HS-27A (cell line): ENCODE results near the gene SFMBT2.

Experiments used
- DNase-seq: peaks from one replicate; pipeline ENCODE4 v3.0.0-alpha.2; 2012; ENCODE audit warnings: low read depth, missing footprints

SFMBT2 gene

GRCh38 chr10:7364474-7364873 is 46.4 kb downstream of the SFMBT2 start:
- no peak for DNase-seq

GRCh38 chr10:7363700-7364099 is 47.1 kb downstream of the SFMBT2 start:
- DNase-seq = no peak

- DNase-seq = no peak
Measured at GRCh38 chr10:7362471-7362870, 48.4 kb downstream of the SFMBT2 start.

- DNase-seq = no peak
Measured at GRCh38 chr10:7361316-7361715, 49.5 kb downstream of the SFMBT2 start.

GRCh38 chr10:7359954-7360353 is 50.9 kb downstream of the SFMBT2 start:
- no peak for DNase-seq

GRCh38 chr10:7359356-7359755 is 51.5 kb downstream of the SFMBT2 start:
- DNase-seq = no peak

GRCh38 chr10:7357193-7357592 is 53.6 kb downstream of the SFMBT2 start:
- DNase-seq = no peak

GRCh38 chr10:7354330-7355047 is 56.3 kb downstream of the SFMBT2 start:
- no peak for DNase-seq

GRCh38 chr10:7351894-7352293 is 58.9 kb downstream of the SFMBT2 start:
- no peak for DNase-seq

GRCh38 chr10:7350541-7351195 is 60.2 kb downstream of the SFMBT2 start:
- DNase-seq = no peak

- DNase-seq = no peak
Measured at GRCh38 chr10:7345717-7346116, 65.1 kb downstream of the SFMBT2 start.

- no peak for DNase-seq
Measured at GRCh38 chr10:7343040-7343439, 67.8 kb downstream of the SFMBT2 start.

- DNase-seq = no peak
Measured at GRCh38 chr10:7340179-7340874, 70.5 kb downstream of the SFMBT2 start.

GRCh38 chr10:7339510-7339909 is 71.3 kb downstream of the SFMBT2 start:
- DNase-seq = no peak

- no peak for DNase-seq
Measured at GRCh38 chr10:7338469-7338868, 72.4 kb downstream of the SFMBT2 start.

- DNase-seq = no peak
Measured at GRCh38 chr10:7337431-7338171, 73.2 kb downstream of the SFMBT2 start.

- DNase-seq = no peak
Measured at GRCh38 chr10:7335977-7336376, 74.9 kb downstream of the SFMBT2 start.

GRCh38 chr10:7334642-7334964 is 76.2 kb downstream of the SFMBT2 start:
- DNase-seq = no peak

- no peak for DNase-seq
Measured at GRCh38 chr10:7333961-7334641, 76.7 kb downstream of the SFMBT2 start.

- no peak for DNase-seq
Measured at GRCh38 chr10:7329219-7329618, 81.6 kb downstream of the SFMBT2 start.

GRCh38 chr10:7327885-7328284 is 82.9 kb downstream of the SFMBT2 start:
- DNase-seq = no peak

GRCh38 chr10:7322623-7323022 is 88.2 kb downstream of the SFMBT2 start:
- DNase-seq = no peak
